Neural progenitor cell (in vitro differentiated cells): ENCODE measurements around the gene AEBP1. TPM values are rescaled to one million over a fixed set of nuclear protein-coding genes. Genes with fewer than 3 reads are reported as not detected.

Experiments
- DNase-seq: peaks from one replicate; pipeline ENCODE4 v3.0.0-alpha.2; 2016; ENCODE audit warnings: low spot score
- H2AFZ ChIP-seq: fragments of 200-600 bp; sonication (generic); replicated peaks from 2 replicates; pipeline ENCODE4 v1.6.1; 2016; ENCODE audit warnings: antibody characterized with exemption
- H3F3A ChIP-seq: fragments of 200-600 bp; sonication (generic); 2 replicates; pipeline ENCODE4 v1.6.1; 2016; ENCODE audit warnings: antibody characterized with exemption, low read depth
- H3K27ac ChIP-seq: fragments of 200-600 bp; sonication (generic); 2 replicates; pipeline ENCODE4 v1.5.1; 2016; ENCODE audit warnings: mild to moderate bottlenecking
- H3K27me3 ChIP-seq: fragments of 200-600 bp; sonication (generic); 2 replicates; pipeline ENCODE4 v1.6.1; 2016; ENCODE audit warnings: mild to moderate bottlenecking, moderate library complexity
- H3K36me3 ChIP-seq: fragments of 200-600 bp; sonication (generic); 2 replicates; pipeline ENCODE4 v1.5.1; 2016
- H3K4me1 ChIP-seq: fragments of 200-600 bp; sonication (generic); 2 replicates; pipeline ENCODE4 v1.6.1; 2016; ENCODE audit warnings: mixed run types
- H3K4me2 ChIP-seq: fragments of 200-600 bp; sonication (generic); 2 replicates; pipeline ENCODE4 v1.6.1; 2016
- H3K4me3 ChIP-seq: fragments of 200-600 bp; sonication (generic); 2 replicates; pipeline ENCODE4 v1.5.1; 2016
- H3K79me2 ChIP-seq: fragments of 200-600 bp; sonication (generic); 2 replicates; pipeline ENCODE4 v1.6.1; 2016; ENCODE audit warnings: low read depth
- H3K9ac ChIP-seq: fragments of 200-600 bp; sonication (generic); 2 replicates; pipeline ENCODE4 v1.6.1; 2016
- H3K9me3 ChIP-seq: fragments of 200-600 bp; sonication (generic); 2 replicates; pipeline ENCODE4 v1.5.1; 2016; ENCODE audit warnings: low read depth
- H4K20me1 ChIP-seq: fragments of 200-600 bp; sonication (generic); 2 replicates; pipeline ENCODE4 v1.6.1; 2016; ENCODE audit warnings: low read depth
- H3K27ac Mint-ChIP-seq: 3 replicates; pipeline ENCODE4 v1.8.0; 2021; ENCODE audit warnings: mixed read lengths
- H3K27me3 Mint-ChIP-seq: 2 replicates; pipeline ENCODE4 v1.8.0; 2022; ENCODE audit warnings: low read depth, mild to moderate bottlenecking, inconsistent platforms, moderate library complexity, mixed read lengths; ENCODE audit not compliant: insufficient read depth
- H3K36me3 Mint-ChIP-seq: 3 replicates; pipeline ENCODE4 v1.8.0; 2021; ENCODE audit warnings: mixed read lengths
- H3K4me1 Mint-ChIP-seq: 3 replicates; pipeline ENCODE4 v1.8.0; 2021; ENCODE audit warnings: mixed read lengths
- H3K4me3 Mint-ChIP-seq: 3 replicates; pipeline ENCODE4 v1.8.0; 2021; ENCODE audit warnings: mild to moderate bottlenecking, moderate library complexity, mixed read lengths
- H3K9me3 Mint-ChIP-seq: 3 replicates; pipeline ENCODE4 v1.8.0; 2020; ENCODE audit warnings: mixed read lengths
- EZH2 ChIP-seq: fragments of 200-600 bp; sonication (generic); IDR thresholded peaks from 2 replicates; pipeline ENCODE4 v1.6.1; 2017; ENCODE audit warnings: antibody characterized with exemption, mild to moderate bottlenecking, moderate library complexity
- EZH2phosphoT487 ChIP-seq: fragments of 200-600 bp; sonication (generic); IDR thresholded peaks from 2 replicates; pipeline ENCODE4 v1.6.1; 2017; ENCODE audit warnings: antibody characterized with exemption
- total RNA-seq: library from RNA; depleted of rRNA; stranded (reverse); fragments of >200 nt; gene quantifications from 2 replicates; pipeline ENCODE4 v1.2.3, GENCODE V29; 2015; ENCODE audit warnings: low replicate concordance
- TF ChIP-seq, protein P1 (sequence below): fragments of 200-600 bp; sonication (generic); IDR thresholded peaks from 2 replicates; pipeline ENCODE4 v1.5.1; 2017; ENCODE audit warnings: antibody characterized with exemption, mild to moderate bottlenecking

AEBP1 gene
- total RNA-seq, 1 donor from 2014 or later, result 4.5 TPM

DNA sequence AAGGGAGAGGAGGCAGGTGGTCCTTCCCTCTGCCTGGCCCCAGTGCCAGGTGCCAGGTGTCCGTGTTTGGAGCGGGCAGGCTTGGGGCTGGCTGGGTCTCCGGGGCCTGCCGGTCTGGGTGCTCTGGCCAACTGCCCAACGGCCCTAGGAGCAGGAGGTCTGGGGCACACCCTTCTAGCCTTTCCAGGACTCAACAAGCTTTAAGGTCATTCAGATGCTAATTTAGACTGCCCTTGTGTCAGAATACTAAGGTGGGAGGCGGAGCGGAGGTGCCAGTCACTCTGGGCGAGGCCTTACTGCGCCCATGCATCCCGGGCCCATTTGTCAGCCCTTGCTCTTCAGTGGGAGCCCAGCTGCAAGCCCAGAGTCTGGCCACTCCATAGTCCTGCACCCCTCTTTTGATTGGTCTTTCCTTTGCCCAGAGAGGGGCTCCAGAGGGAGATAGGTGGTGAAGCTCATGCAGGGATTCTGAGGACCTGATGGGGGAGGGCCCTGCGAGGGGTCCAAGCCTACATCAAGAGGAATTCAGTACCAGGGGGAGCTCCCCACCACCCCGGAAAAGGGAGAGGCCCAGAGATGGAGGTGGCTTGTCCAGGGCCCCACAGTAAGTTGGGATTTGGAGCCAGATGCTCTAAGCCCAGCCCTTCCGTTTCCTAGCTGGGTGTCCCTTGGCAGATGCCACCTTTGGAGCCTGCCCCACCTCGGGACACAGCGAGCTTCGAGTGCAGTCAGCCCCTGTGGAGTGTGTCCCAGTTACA, 40.1 kb upstream of the AEBP1 start:
- Mint-ChIP-seq H3K9me3 (no peaks in the 10 kb centered on the region), H3K4me3 (no peak overlapping the region), H3K36me3 (peaks cover 5% of the 10 kb centered on the region), H3K27ac (no peak overlapping the region), H3K27me3 (peaks cover 15% of the 10 kb centered on the region), H3K4me1 (peaks cover 19% of the 10 kb centered on the region)
- Histone ChIP-seq H3K4me2 (peak overlapping the region; percentile 78), H3K79me2 (no peaks in the 10 kb centered on the region), H3F3A (peaks cover 27% of the 10 kb centered on the region), H2AFZ (no peak overlapping the region), H3K27me3 (peaks cover 8% of the 10 kb centered on the region), H3K9ac (no peak overlapping the region), H3K4me1 (peaks cover 31% of the 10 kb centered on the region), H3K36me3 (no peaks in the 10 kb centered on the region), H4K20me1 (peaks cover 15% of the 10 kb centered on the region), H3K4me3 (peak overlapping the region; percentile 20), H3K27ac (no peak overlapping the region), H3K9me3 (no peaks in the 10 kb centered on the region)
- DNase-seq, result peak; percentile 48
- TF ChIP-seq EZH2phosphoT487 (no peak), EZH2 (no peak)
- TF ChIP-seq, protein P1, sequence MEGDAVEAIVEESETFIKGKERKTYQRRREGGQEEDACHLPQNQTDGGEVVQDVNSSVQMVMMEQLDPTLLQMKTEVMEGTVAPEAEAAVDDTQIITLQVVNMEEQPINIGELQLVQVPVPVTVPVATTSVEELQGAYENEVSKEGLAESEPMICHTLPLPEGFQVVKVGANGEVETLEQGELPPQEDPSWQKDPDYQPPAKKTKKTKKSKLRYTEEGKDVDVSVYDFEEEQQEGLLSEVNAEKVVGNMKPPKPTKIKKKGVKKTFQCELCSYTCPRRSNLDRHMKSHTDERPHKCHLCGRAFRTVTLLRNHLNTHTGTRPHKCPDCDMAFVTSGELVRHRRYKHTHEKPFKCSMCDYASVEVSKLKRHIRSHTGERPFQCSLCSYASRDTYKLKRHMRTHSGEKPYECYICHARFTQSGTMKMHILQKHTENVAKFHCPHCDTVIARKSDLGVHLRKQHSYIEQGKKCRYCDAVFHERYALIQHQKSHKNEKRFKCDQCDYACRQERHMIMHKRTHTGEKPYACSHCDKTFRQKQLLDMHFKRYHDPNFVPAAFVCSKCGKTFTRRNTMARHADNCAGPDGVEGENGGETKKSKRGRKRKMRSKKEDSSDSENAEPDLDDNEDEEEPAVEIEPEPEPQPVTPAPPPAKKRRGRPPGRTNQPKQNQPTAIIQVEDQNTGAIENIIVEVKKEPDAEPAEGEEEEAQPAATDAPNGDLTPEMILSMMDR, result no peak

DNA sequence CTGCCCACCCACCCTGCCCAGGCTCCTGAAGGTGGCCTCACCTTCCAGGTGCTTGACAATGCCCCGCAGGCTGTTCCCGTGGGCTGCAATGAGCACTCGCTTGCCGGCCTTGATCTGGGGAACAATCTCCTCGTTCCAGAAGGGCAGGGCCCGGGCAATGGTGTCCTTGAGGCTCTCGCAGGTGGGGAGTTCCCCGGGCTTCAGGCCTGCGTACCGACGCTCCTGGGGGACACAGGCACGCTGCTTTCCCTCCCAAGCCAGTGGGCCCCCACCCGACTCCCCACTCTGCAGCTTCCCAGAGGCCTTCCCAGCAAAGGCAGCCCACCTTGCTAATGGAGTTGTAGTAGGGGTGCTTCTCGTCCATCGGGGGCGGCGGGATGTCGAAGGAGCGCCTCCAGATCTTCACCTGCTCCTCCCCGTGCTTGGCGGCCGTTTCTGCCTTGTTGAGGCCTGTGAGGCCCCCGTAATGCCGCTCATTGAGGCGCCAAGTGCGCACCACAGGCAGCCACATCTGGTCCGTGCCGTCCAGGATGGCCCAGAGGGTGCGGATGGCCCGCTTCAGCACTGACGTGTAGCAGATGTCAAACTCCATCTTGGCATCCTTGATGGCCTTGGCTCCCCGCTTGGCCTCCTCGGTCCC, 39.2 kb upstream of the AEBP1 start:
- no peak for TF ChIP-seq EZH2
- TF ChIP-seq, protein P1, result no peak
- TF ChIP-seq EZH2phosphoT487, result no peak
- Mint-ChIP-seq H3K4me3 (no peak overlapping the region), H3K27ac (peak overlapping the region; percentile 29), H3K27me3 (peaks cover 15% of the 10 kb centered on the region), H3K36me3 (peaks cover 4% of the 10 kb centered on the region), H3K4me1 (peaks cover 19% of the 10 kb centered on the region), H3K9me3 (no peaks in the 10 kb centered on the region)
- Histone ChIP-seq H3K9me3 (no peaks in the 10 kb centered on the region), H3K4me2 (peak overlapping the region; percentile 78), H3K27me3 (peaks cover 9% of the 10 kb centered on the region), H3K36me3 (no peaks in the 10 kb centered on the region), H3K4me1 (peaks cover 31% of the 10 kb centered on the region), H3K79me2 (no peaks in the 10 kb centered on the region), H3K27ac (no peak overlapping the region), H2AFZ (no peak overlapping the region), H3F3A (peaks cover 27% of the 10 kb centered on the region), H3K4me3 (peak overlapping the region; percentile 35), H3K9ac (no peak overlapping the region), H4K20me1 (peaks cover 15% of the 10 kb centered on the region)
- peak; percentile 11 for DNase-seq

DNA sequence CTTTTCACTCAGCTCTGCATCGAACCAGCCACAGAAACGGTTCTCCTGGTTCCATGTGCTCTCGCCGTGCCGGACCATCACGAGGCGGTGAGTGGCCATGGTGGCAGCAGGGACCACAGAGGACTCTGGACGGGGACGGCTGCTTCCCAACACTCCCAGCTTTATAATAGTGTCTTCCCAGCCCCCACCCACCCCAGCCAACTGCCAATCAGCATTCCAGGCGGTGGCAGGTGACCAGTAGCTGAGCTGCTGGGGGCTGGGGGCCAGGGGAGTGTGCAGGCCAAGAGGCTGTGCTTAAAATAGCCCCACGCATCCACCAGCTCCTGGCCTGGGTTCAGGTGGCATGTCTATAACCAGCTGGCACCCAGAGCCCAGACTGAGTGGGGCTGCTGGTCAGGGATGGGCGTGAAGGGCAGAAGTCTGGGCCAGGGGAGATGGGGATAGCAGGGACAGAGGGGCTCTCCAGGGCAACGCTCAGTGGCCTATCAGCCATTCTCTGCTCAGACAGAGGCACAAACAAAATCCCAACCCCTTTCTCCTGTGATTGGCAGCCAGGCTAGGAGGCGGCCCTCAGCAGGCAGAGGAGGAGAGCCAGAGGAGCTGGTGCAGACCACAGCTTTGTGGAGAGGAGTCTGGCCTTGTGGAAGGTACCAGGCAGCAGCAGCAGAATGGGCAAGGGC, 38.6 kb upstream of the AEBP1 start, which contains the start of gene PGAM2:
Gene PGAM2, minus strand, starts transcription at position 137 of the 680 bp plus-strand sequence. Its CDS starts 38 bp downstream, at position 99.
- Mint-ChIP-seq H3K4me3 (no peak within 1 kb of the TSS), H3K36me3 (peaks cover 2% of the 10 kb centered on the region), H3K9me3 (no peaks in the 10 kb centered on the region), H3K27ac (peak within 1 kb of the TSS; percentile 86), H3K27me3 (peaks cover 15% of the 10 kb centered on the region), H3K4me1 (peaks cover 19% of the 10 kb centered on the region)
- Histone ChIP-seq H3K36me3 (no peaks in the 10 kb centered on the region), H4K20me1 (peaks cover 15% of the 10 kb centered on the region), H3K9me3 (no peaks in the 10 kb centered on the region), H3K27ac (no peak within 1 kb of the TSS), H3K4me3 (peak within 1 kb of the TSS; percentile 35), H3K4me1 (peaks cover 31% of the 10 kb centered on the region), H3F3A (peaks cover 27% of the 10 kb centered on the region), H3K27me3 (peaks cover 9% of the 10 kb centered on the region), H2AFZ (no peak within 1 kb of the TSS), H3K79me2 (no peaks in the 10 kb centered on the region), H3K9ac (no peak within 1 kb of the TSS), H3K4me2 (peak within 1 kb of the TSS; percentile 78)
- peak; percentile 82 for DNase-seq
- no peak for TF ChIP-seq EZH2
- TF ChIP-seq EZH2phosphoT487, result no peak
- TF ChIP-seq, protein P1, result no peak
